GM19372 (cell line): ENCODE results near the gene SPOP.
"Not testable (repeated sequence)": the region's sequence is repeated elsewhere in the genome, so short reads cannot be mapped to it uniquely, and the experiment has no call there.

Experiments
- ATAC-seq: cut with Tn5 transposase; IDR thresholded peaks from one replicate; pipeline ENCODE4 v1.9.1; 2021; ENCODE audit warnings: mild to moderate bottlenecking, low read depth, moderate library complexity; ENCODE audit not compliant: unreplicated experiment

SPOP gene

GRCh38 chr17:49696233-49696761 lies 18.4 kb upstream of the SPOP start:
- ATAC-seq = no peak

DNA sequence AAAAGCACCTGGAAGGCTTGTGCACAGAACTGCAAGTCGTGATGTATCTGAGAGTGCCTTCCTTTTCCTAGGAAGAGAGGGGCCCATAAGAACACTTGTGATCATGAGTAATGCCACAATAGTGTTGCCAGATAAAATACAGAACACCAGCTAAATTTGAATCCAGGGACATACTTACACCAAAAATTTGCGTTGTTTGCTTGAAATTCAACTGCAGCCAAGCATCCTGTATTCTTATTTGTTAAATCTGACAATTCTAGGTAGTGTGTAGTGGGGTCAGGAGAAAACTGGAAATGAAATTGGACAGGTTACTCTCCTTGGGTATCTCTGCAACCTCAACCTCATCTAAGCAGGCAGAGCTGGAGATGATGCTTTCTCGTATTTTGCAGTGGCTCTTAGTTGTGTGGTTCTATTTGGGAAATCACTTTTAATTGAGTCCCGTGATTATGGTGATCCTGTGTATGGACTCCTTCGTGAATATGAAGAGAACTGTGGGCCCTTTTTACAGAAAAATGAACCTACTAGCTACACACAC lies 17.9 kb upstream of the SPOP start:
- no peak for ATAC-seq

DNA sequence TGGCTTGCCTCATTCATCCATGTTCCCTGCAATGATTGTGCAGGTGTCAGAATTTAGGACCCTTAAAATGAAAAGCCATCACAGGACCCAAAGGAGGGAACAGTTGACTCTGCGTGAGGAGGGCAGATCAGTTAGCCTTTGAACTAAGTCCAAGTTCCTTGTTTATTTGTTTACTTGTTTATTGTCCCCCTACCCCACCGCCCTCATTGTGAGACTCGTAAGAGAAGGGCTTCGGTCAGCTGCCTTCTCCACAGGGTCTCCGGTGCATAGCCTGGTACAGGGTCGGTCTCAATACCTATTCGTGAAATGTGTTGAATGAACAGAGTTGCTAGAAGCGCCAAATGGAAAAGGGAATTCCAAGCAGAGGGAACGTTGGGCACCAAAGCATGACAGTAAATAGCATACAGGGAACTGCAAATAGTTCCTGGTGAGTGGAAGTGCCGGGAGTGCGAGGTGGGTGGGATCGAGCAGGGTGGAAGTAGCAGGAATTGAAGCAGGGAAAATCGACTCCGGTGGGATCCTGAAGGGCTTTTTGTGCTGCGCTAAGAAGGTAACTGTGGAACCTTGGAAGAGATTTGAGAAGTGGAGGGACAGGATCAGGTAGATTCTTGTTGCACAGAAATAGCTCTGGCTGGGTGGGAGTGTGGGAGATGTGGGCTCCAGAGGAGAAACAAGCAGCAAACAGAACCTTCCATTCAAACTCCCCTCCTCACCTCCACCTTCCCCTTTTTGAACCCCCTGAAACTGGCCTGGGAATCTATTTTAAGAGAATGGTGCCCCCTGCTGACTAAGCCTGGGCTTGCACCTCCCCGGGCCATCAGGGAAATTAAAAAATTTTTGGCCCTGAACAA lies 17.2 kb upstream of the SPOP start:
- ATAC-seq = no peak

DNA sequence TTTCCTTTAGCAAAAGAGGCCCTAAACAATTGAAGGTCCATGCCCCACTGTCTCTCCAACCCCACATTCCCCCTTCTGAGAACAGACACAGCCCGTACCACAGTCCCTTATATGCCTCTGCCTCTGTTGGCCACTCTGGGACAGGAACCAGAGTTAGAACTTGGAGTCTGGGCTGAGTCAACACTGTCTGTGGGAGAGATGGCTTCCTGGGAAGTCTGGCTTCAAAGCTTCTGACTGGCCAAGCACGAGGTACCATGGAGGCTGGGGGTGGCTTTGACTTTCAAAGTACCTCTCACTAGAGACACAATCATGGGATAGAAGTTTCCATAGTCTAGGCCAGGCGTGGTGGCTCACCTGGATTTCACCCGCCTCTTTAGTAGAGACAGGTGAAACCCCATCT lies 14.9 kb upstream of the SPOP start:
- no peak for ATAC-seq

GRCh38 chr17:49691677-49692191 lies 13.8 kb upstream of the SPOP start:
- ATAC-seq = no peak

GRCh38 chr17:49691086-49691676 lies 13.3 kb upstream of the SPOP start:
- no peak for ATAC-seq

DNA sequence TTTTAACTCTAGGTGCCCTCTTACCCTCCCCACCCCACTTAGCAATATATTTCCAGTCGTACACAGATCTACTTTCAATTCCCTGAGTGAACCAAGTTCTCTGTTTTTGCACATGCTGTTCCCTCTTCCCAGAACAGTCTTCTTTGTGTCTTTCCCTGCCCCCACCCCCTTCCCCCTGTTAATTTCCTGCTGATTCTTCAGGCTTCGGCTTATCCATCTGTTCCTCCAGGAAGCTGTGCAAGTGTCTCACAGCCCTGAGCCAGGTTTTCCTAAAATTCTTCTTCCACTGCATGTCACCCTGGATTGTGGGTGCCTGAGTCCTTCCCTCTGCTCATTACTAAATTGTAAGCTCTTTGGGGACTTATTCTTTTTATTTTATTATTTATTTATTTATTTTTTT lies 12.4 kb upstream of the SPOP start:
- no peak for ATAC-seq

DNA sequence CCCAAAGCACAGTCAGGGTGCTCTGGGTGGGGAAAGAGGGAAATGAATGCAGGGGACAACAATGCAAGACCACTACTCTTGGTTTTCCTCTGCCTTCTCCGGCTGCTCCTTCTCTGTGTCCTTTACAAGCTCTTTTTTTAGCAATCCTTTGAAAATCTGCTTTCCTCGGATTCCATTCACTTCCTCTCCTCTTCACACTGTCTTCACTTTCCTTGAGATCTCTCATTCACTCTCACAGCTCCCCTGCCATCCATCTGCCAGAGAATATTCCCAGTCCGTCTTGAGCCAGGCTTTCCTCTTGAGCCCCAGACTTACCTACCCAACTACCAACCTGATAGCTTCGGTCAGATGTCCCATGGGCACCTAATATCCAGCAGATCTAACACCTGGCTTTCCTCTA lies 11.0 kb upstream of the SPOP start:
- no peak for ATAC-seq

DNA sequence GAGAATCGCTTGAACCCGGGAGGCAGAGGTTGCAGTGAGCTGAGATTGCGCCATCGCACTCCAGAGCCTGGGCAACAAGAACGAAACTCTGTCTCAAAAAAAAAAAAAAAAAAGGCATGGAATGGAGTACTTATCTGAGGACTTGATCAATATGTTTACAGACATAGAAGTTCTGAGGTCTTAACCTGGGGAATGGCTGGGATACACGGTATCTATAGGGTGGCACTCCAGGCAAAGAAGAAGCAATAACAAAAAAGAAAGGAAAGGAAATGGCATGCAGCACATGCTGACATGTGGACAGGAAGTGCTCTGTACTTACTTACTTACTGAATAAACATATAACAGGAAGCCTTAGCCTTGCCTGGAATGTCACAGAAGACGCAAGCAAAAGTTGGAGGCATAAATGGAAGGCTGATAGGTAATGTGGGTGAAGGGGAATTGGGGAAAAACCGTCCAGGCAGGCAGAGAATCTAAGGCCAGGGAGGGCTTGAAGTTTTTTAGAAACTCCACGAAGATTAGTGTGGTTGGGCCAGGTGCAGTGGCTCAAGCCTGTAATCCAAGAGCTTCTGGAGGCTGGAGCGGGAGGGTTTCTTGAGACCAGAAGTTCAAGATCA lies 10.1 kb upstream of the SPOP start:
- ATAC-seq = no peak

- ATAC-seq = no peak
Observed at GRCh38 chr17:49681106-49681979, 3.4 kb upstream of the SPOP start.

GRCh38 chr17:49680314-49680713 lies 2.4 kb upstream of the SPOP start:
- ATAC-seq = no peak

DNA sequence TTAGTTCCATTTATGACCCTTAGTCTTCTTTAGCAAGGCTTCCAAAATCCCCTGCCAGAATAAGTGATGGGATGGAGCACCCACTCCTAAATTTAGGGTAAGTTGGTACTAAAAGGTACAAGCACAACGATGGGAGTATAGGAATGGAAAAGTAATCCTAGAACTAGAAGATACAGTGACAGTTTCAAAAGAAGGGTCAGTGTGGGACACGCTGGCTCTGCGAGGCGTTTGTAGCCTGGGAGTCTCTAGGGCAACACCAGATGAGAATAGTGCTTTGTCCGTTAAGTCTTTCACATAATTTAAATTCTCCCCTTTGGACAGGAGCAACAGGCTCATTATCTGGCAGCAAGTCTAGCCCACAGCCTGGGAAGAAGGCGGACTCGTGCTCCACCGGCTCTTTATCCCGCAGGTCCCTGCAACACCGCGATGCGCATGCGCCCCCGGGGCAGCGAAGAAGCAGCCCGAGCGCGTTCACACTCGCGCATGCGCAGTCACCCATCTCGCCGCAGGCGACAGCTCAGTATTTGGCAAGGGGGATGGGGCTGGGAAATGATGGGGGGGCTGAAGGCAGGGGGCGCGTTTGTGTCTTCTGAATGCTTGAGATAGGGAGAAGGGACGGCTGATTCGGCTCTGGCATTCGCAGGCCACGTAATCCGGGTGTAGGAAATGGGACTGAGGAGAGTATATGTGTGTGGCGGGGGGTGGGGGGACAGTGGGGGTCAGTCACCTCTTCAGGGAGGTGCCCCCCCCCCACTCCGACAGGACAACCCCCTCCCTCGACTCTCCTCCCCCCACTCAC lies 564 bp downstream of the SPOP start:
- ATAC-seq = peak; percentile 50

GRCh38 chr17:49676276-49676868 lies 1.5 kb downstream of the SPOP start:
- ATAC-seq = peak; percentile 47

- ATAC-seq = no peak
Observed at GRCh38 chr17:49674507-49674906, 3.4 kb downstream of the SPOP start.

DNA sequence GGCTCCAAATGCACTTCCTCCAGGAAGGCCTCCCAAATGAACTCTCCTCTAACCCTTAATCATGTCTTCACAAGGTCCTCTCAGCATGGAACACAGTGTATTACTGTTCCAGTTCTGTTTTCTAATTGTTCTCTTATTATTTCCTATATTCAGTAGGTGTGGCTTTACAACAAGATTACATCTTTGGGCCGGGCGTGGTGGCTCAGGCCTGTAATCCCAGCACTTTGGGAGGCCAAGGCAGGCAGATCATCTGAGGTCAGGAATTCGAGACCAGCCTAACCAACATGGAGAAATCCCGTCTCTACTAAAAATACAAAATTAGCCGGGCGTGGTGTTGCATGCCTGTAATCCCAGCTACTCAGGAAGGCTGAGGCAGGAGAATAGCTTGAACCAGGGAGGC lies 4.2 kb downstream of the SPOP start:
- not testable (repeated sequence) for ATAC-seq

DNA sequence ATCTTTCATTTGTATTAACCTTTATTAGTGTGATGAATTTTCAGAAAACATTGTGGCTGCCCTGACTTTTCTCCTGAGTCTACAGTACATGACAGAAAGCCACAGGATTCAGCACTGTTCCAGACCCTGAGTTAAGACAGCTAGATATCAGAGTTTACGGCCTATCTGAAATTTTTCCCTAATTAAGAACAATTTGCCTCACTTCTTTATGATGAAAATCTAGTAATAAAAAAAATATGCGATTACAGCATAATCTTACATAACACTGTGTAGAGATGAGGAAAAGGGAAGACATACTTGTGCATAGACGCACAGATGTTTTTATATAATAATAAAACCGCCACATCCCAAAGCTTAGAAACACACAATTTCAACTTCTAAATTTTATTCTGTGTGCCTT lies 7.3 kb downstream of the SPOP start:
- no peak for ATAC-seq

GRCh38 chr17:49670002-49670401 lies 7.9 kb downstream of the SPOP start:
- no peak for ATAC-seq

GRCh38 chr17:49667854-49668253 lies 10.0 kb downstream of the SPOP start:
- ATAC-seq = no peak

DNA sequence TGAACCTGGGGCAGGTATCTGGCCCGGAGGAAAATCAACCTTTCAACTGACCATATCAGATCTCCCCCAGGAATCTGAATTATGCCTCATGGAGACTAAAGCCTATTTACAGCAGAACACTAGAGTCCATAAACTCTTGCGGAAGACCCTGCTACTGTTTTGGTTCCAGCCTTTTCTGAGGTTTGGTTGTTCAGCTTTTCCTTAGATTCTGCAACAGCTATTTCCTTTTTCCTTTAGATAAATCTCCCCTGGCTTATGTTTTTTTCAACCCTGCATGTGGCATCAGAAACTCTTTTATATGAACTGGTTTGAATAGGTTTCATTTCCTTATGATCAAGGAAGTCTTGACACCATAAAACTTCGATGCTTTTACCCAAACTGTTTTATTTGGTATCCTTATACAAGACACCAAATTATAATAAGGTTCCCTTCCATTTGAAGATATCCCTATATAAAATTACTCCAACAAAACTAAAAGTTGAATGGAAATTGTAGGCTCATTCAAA lies 13.1 kb downstream of the SPOP start:
- no peak for ATAC-seq
